Stomach (tissue), 9 donors: ENCODE results near the gene LACTB. TPM values are rescaled to one million over a fixed set of nuclear protein-coding genes. Genes with fewer than 3 reads are reported as not detected.

ENCODE experiments used
- DNase-seq, 2 donors: peaks; one replicate each; pipeline versions ENCODE4 v3.0.0 to v3.0.0-alpha.2; 2013 to 2019
- H3K27ac ChIP-seq, 5 donors: fragments of 200-600 bp in 4 of 5; sonication (generic) in 4 of 5; one replicate each; pipeline ENCODE4 v1.5.1; 2013 to 2019; ENCODE audit warnings: mild to moderate bottlenecking in 1 of 5, moderate library complexity in 1 of 5
- H3K27me3 ChIP-seq, 3 donors: fragments of 200-600 bp; sonication (generic); one replicate each; pipeline ENCODE4 v1.5.1; 2017 to 2019; ENCODE audit warnings: mixed run types in 1 of 3
- H3K36me3 ChIP-seq, 4 donors: fragments of 200-600 bp; sonication (generic); 1 replicate in 3 of 4; 2 replicates in 1 of 4; pipeline ENCODE4 v1.5.1; 2016 to 2019
- H3K4me1 ChIP-seq, 4 donors: fragments of 200-600 bp; sonication (generic); one replicate each; pipeline ENCODE4 v1.5.1; 2016 to 2019
- H3K4me3 ChIP-seq, 4 donors: fragments of 200-600 bp; sonication (generic) in 3 of 4; one replicate each; pipeline ENCODE4 v1.5.1; 2016 to 2019; ENCODE audit warnings: mild to moderate bottlenecking in 1 of 4
- H3K9me3 ChIP-seq, 4 donors: fragments of 200-600 bp; sonication (generic); one replicate each; pipeline ENCODE4 v1.5.1; 2016 to 2019
- CTCF ChIP-seq, 7 experiments: fragments of 450-650 bp in 4 of 7; fragments of 200-600 bp in 3 of 7; sonication (generic) in 3 of 7; IDR thresholded peaks; one replicate each; pipeline ENCODE4 v1.5.1; 2016 to 2019; ENCODE audit warnings: antibody characterized with exemption in 7 of 7, control low read depth in 2 of 7, mild to moderate bottlenecking in 1 of 7
- EP300 ChIP-seq: sonication (generic); formaldehyde crosslinking; IDR thresholded peaks from one replicate; pipeline ENCODE4 v1.6.1; 2017; ENCODE audit warnings: antibody characterized with exemption
- POLR2A ChIP-seq, 4 donors: fragments of 450-650 bp; IDR thresholded peaks; one replicate each; pipeline ENCODE4 v1.6.1; 2016; ENCODE audit warnings: antibody characterized with exemption in 4 of 4, control low read depth in 2 of 4, mild to moderate bottlenecking in 1 of 4, moderate library complexity in 1 of 4
- POLR2AphosphoS5 ChIP-seq, 3 donors: sonication (generic); formaldehyde crosslinking; IDR thresholded peaks; one replicate each; pipeline ENCODE4 v1.6.1; 2016; ENCODE audit warnings: antibody characterized with exemption in 3 of 3
- WGBS, 5 donors: extraction: QIAGEN DNeasy Blood & Tissue Kit in 3 of 5; methylation state at CpG; one replicate each; pipeline versions ENCODE4 v1.1.5 to v1.1.7; 2013 to 2018; 5-methylcytosine and 5-hydroxymethylcytosine counted together
- intact Hi-C: fragments of 100-400 bp; cut with DNase I; formaldehyde crosslinking; loops from one replicate; pipeline ENCODE4 v1.15.1; 2023; ENCODE audit warnings: low total_unique reads
- polyA plus RNA-seq, 3 donors: library from polyadenylated mRNA; stranded (reverse); fragments of 200-250 nt; gene quantifications; one replicate each; pipeline ENCODE4 v1.2.3, GENCODE V29; 2013
- total RNA-seq, 5 donors: library from RNA; depleted of rRNA; stranded (reverse); fragments of >200 nt; gene quantifications; one replicate each; pipeline versions ENCODE4 v1.1.0 to v1.2.3, GENCODE V29; 2014 to 2016
- donor health status: healthy with polysubstance abuse.
- donor health status: Bipolar disorder and iron deficiency.
- donor health status: healthy.

Gene LACTB
- total and polyA plus RNA-seq, 8 donors = 1.2 to 30.8 (median 11.1) TPM

- 27 to 48% (median 31%) methylated on average over 5 of the region's 5 CpGs for WGBS, 5 donors
- no peak for DNase-seq
Observed at GRCh38 chr15:63178034-63178433, 56.4 kb downstream of the LACTB start.

GRCh38 chr15:63180746-63181145, 59.1 kb downstream of the LACTB start:
- Histone ChIP-seq H3K9me3 (no peaks in the 10 kb centered on the region), H3K4me1 (peaks cover 0 to 3% (median 0%) of the 10 kb centered on the region in 4 donors), H3K4me3 (no peak overlapping the region), H3K27me3 (no peaks in the 10 kb centered on the region), H3K36me3 (no peaks in the 10 kb centered on the region), H3K27ac (no peak overlapping the region)
- no peak for DNase-seq
- intact Hi-C loops = no loop called here
- TF ChIP-seq EP300 (no peak), POLR2AphosphoS5 (IDR thresholded peaks at IDR 0.05) (no peak), CTCF (IDR thresholded peaks at IDR 0.05) (no peak), POLR2A (IDR thresholded peaks at IDR 0.05) (no peak)
- WGBS, 5 donors = 94 to 96% (median 94%) methylated on average over 2 of the region's 2 CpGs

More at GRCh38 chr15:63178034-63178433, 56.4 kb downstream of the LACTB start:
- H3K4me1 ChIP-seq = peaks cover 0 to 3% (median 0%) of the 10 kb centered on the region in 4 donors
- H3K27me3 ChIP-seq = no peaks in the 10 kb centered on the region
- no peaks in the 10 kb centered on the region for H3K9me3 ChIP-seq
- H3K27ac ChIP-seq = no peak overlapping the region
- TF ChIP-seq POLR2A (IDR thresholded peaks at IDR 0.05) (no peak), CTCF (IDR thresholded peaks at IDR 0.05) (no peak), EP300 (no peak), POLR2AphosphoS5 (IDR thresholded peaks at IDR 0.05) (no peak)
- H3K4me3 ChIP-seq = no peak overlapping the region
- intact Hi-C loops = no loop called here
- no peaks in the 10 kb centered on the region for H3K36me3 ChIP-seq

GRCh38 chr15:63181648-63182047, 60.0 kb downstream of the LACTB start:
- H3K4me1 ChIP-seq = peaks cover 0 to 3% (median 0%) of the 10 kb centered on the region in 4 donors
- H3K9me3 ChIP-seq = no peaks in the 10 kb centered on the region
- intact Hi-C loops = no loop called here
- 73 to 95% (median 85%) methylated on average over 2 of the region's 2 CpGs for WGBS, 5 donors
- H3K4me3 ChIP-seq = no peak overlapping the region
- DNase-seq = no peak
- no peaks in the 10 kb centered on the region for H3K27me3 ChIP-seq
- H3K27ac ChIP-seq = no peak overlapping the region
- TF ChIP-seq POLR2AphosphoS5 (IDR thresholded peaks at IDR 0.05) (no peak), CTCF (IDR thresholded peaks at IDR 0.05) (no peak), EP300 (no peak), POLR2A (IDR thresholded peaks at IDR 0.05) (no peak)
- H3K36me3 ChIP-seq = no peaks in the 10 kb centered on the region

GRCh38 chr15:63185206-63185605, 63.5 kb downstream of the LACTB start:
- H3K36me3 ChIP-seq = no peaks in the 10 kb centered on the region
- WGBS, 5 donors = 54 to 72% (median 68%) methylated on average over 2 of the region's 2 CpGs
- DNase-seq = no peak
- H3K4me1 ChIP-seq = peaks cover 4 to 10% (median 7%) of the 10 kb centered on the region in 4 donors
- no peaks in the 10 kb centered on the region for H3K9me3 ChIP-seq
- H3K4me3 ChIP-seq = no peak overlapping the region
- intact Hi-C loops = no loop called here
- TF ChIP-seq POLR2A (IDR thresholded peaks at IDR 0.05) (no peak), CTCF (IDR thresholded peaks at IDR 0.05) (no peak), EP300 (no peak), POLR2AphosphoS5 (IDR thresholded peaks at IDR 0.05) (no peak)
- no peaks in the 10 kb centered on the region for H3K27me3 ChIP-seq
- no peak overlapping the region for H3K27ac ChIP-seq
